CD1c-positive myeloid dendritic cell (primary cell): ENCODE measurements around the gene CBX4.
A peak's percentile ranks its signal among the peaks of the same experiment; 100 is the strongest.

ENCODE experiments used
- DNase-seq: peaks from one replicate; pipeline ENCODE4 v3.0.0-alpha.2; 2016; ENCODE audit errors: extremely low spot score

Gene CBX4

DNA sequence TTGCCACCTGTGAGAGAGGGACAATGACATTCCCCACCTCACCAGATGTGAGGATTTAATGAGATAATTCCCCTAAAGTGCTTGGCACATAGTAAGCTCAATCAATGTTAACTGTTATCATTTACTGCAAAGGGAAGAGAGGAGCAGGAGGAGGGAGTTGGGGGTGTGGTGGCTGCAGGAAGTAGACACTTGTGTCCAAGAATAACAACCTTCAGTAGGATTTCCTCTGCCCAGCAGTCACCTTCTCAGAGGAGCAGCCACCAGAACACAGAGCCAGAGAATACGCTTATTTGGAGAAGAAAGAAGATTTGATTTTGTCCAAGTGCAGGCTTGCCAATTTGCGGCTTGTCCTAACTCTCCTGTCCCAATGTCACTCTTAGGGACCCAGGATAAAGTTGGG, 10.2 kb downstream of the CBX4 start:
- no peak for DNase-seq

DNA sequence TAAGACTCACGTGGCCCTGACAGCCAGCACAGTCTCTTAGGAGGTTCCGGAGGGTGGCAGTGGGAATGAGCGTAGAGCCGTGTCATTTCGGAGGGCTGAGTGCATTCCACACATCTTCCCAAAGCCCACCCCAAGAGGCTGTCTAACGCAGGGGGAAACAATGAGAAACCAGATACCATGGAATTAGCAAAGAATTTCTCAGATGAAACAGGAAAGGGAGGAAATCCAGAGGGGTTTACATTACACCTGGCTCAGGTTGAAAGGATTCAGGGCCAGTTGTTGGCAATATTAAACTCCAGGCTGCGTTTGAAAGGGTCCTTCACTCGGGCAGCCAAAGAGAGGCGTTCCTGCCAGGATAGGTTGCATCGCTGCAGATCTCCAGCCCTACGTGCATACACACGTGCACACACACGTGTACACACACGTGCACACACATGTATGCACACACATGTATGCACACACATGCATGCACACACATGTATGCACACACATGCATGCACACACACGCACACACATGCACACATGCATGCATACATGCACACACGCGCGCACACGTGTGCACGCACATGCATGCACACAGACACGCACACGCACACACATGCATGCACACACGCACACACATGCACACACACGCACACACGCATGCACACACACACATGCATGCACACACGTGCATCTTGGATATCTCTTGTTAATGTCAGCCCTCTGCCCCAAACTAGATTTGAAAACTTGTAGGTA, 12.2 kb downstream of the CBX4 start:
- DNase-seq: no peak

DNA sequence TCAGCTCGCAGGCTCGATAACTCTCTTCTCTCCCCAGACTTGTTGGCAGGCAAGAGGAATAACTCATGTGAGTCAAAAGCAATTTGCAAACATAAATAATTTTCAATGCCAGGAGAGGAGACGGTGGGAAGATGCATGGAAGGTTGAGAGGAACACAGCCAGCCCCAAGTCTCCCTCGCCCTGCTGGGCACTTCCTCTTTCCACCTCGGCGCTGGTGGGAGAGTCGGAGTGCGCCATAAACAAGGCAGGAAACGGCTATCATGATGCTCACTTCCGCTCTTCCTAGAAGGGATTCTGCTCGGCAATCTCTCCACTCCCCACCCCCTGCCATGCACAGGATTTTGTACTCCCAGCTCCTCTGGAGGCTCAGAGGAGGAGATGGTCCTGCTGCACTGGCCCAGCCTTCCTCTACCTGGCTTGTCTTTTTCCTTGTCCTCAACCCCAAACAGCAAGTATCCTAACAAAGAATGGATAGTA, 13.0 kb downstream of the CBX4 start:
- DNase-seq: peak; percentile 77

DNA sequence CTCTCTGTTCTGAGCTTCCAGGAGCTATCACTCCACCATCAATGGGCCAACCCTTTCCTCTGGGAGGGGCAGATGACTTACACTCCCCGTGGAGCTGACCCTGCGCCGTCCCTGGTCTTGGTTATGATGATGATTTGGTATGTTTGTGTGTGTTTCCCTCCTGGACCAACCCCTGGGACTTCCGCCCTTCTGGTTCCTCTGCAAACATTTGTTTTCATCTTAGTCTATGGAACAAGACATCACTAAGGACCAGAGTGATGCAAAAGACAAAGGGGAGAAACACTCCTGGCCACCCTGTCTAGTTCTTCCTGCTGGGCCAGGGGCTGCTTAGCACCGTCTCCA, 13.7 kb downstream of the CBX4 start:
- DNase-seq: no peak

DNA sequence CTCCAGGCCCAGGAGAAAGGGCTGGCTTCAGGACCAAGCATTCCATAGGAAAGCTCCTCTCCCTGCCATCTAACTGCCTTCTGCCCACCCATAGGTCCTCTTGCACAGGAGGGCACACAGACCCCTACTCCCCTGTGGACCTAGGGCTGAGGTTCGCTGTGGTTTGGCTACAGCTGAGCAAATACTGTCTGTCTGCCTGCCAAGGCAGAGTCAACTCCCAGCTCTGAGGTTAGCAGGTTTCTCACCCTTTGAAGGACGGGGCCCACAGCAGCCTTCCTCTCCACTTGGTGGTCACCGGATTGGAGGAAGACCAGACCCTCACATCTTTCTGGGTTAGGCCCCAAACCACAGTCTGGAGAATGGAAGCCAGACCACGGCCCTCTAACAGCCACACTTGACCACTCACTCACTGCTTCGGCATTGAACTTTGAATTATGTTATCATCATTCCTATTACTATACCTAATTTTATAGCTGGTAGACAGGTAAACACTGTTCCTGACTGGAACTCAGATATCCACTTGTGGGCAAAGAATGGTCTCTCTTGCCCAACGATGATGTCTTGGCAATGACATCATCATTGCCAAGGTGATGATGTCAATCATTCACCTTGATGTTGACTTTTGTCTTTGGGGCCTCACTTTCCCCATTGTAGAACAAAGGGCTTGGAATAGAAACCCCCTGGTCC, 14.2 kb downstream of the CBX4 start:
- DNase-seq: no peak

DNA sequence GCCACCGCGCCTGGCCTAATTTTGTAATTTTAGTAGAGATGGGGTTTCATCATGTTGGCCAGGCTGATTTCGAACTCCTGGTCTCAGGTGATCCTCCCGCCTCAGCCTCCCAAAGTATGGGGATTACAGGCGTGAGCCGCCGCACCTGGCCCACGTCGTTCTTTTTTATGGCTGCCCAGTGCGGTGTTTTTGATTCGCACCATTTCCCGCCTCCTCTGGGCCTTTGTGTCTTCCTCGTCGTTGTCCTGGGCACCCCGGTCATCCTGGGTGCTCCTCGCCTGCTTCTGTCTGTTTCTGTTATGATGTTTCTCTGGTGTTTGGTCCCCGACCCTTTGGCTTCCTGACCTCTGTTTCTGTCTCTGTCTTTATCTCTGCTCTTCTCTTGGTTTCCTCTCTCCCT, 15.0 kb downstream of the CBX4 start:
- no peak for DNase-seq

DNA sequence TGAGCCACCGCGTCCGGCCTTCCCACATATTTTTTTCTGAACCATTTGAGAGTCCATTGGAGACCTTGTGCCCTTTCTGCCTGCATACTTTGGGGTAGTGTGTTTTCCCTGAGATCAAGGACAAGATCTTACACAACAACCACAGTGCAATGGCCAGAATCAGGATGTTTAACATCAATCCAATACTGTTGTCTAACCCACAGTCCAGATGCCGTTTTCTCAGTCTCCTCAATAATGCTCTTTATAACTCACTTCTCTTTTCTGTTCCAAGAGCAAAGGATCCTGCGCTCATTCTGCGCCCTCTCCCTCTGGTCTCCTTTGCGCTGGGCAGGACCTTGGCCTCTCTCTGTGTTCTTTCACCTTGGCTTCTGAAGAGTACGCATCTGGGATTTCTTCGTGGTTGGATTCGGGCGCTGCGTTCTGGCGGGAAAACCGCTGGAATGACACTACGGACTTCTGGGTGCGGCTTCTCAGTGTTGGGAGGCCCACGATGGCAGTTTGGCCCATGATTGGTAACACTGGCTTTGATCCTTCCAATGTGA, 16.6 kb downstream of the CBX4 start:
- no peak for DNase-seq

DNA sequence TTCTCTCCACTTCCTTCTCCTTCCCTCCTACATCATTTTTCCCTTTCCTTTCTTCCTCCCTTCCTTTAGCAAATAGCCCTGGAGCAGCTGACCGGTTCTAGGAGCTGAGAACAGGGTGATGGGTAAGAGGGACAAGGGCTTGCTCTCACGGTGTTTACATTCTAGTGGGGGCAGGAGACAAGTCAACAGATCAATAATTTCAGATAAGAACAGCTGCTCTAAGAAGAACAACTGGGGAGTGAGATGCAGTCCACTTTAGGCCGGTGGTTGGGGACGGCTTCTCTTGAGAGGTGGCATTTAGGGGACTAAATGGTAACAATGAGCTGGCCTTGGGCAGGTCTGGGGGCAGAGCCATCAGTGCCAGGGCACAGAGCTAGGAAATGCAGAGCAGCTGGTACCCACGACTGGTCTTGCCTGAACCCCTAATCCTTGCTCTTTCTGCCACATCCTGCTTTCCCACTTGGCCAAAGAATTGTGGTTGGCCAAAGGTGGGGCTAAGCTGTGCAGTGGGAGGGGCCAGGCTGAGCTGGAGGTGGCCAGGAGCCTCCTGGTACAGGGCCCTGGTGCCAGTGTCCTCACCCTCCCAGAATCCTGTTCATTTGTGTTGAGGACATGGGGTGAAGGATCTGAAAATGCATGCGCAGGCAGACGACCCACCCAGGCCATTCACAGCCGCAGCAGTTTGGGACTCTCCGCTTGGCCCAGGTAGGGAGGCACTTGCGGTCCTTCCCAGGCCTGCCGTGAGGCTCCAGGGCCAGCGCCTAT, 17.7 kb downstream of the CBX4 start:
- DNase-seq: no peak

DNA sequence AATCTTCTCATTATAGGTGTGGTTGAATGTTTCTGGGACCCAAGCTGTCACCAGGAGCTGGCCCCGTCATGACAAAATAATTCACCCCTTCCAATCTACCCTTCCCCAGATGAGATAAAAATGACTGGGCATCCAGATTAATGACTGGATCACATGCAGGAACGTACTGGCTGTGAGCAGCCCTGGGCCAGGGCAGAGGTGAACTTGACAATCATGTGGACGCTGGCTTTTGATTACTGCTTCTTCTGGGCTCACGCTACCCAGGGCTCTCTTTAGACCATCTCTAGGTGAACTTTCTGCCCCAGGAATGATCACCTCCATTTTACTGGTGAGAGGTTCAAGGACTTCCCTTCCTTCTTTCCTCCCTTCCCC, 18.3 kb downstream of the CBX4 start:
- no peak for DNase-seq

DNA sequence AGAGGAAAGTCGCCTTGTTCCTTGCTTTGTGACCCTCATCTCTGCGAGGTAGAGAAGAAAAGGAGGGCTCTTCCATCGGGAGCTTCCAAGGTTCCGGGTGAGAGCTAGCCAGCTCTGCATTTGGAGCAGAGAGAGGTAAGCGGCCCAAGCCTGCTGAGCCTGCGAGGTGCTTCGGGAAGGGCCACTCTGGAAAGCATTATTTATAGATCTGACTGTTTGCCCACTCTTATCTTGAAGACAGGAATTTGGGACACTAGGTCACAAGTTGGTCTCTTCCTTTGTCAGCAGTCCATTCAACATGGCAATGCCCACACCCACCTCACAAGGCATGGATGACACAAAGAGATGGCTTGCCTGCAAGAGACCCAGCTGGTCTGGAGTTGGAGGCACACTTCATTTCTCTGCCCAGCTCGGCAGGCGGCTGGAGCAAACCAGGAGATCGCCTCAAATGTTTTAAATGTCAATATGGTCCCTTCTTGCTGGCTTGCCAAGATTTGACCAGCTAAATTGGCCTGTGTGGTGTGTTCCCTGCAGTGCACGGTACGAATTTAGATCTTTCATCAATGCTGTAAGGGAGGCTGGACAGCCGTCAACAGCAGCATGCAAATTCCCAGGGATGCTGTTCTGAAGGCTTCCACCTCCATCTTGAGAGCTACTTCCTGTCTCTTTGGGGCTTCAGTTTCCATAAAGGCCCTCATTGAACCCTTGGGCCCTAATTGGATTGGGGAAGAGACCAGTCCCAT, 19.5 kb downstream of the CBX4 start:
- DNase-seq: no peak

DNA sequence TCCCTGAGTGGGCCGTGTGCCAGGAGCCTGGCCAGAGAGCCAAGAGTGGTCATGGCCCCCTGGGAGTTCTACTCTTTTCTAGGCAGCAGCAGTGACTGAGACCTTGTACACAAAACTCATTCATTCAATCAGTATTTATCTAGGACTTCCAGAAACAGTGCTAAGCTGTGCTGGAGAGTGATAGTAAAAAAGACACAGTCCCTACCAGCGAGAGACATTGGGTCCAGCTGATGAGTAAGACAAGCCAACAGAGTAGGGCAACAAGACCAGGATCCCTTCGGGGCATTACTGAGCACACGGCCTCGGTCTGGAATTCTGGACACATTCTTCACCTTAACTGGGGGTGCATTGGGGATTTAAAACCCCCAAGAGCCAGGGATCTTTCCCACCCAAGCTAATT, 20.2 kb downstream of the CBX4 start:
- DNase-seq: no peak

DNA sequence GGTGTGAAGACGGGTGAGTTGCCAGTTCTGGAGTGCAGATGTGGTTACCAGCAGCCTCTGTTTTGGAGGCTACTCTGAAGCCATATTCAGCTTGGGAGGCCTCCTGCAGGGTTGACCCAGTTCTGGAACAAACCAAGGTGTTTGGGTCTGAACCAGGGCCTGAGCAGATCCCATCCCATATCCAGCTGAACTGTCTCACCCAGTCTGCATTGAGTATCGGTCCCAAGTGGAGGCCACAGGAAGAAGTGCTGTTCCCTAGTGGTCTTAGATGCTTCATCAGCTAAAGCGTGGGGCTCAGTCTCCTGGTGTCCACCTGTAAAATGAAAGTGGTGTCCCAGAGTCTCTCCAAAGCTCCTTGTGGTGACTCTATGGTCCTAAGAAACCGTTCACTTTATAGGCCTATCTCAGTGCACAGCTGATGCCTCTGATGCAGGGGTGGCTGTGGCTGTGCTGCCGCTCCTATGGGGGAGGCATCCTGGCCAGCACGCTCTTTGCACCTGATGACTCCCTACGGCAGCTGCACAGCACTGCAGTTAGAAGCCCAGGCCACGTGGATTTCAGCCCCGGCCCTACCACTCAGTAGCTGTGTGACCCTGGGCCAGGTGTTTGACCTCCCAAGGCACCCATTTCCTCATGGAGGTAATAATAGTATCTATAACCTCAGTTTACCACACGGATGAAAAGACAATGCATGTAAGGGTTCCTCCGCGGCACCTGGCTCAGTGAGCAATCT, 21.0 kb downstream of the CBX4 start:
- no peak for DNase-seq

DNA sequence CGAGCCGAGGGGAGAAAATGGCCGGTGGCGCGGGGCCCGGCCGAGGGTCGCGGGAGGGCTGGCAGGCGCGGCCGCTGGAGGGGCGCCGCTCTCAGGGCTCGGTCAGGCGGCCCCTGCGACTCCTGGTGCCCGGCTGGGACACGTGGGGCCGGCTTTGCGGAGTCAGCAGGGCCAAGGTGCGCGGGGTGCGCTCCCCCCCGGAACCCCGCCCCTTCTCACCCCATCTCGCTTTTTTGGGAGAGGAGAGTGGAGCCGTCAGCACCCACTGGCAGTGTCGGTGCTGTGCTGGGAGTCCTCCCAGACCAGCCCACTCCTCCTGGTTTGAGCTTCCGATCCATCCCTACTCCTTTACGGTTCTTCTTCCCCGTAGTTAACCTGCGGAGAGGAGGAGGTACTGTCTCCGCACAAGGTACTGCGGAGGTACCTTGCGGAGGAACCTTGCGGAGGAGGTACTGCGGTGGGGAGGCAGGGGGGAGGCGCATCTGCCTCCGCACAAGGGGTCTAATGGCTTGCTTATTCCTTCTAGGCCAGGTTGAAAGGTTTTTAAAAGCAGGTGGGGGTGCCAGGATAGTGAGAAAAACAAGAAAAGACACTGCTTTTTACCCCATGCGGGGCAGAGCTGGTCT, 23.3 kb downstream of the CBX4 start:
- no peak for DNase-seq

DNA sequence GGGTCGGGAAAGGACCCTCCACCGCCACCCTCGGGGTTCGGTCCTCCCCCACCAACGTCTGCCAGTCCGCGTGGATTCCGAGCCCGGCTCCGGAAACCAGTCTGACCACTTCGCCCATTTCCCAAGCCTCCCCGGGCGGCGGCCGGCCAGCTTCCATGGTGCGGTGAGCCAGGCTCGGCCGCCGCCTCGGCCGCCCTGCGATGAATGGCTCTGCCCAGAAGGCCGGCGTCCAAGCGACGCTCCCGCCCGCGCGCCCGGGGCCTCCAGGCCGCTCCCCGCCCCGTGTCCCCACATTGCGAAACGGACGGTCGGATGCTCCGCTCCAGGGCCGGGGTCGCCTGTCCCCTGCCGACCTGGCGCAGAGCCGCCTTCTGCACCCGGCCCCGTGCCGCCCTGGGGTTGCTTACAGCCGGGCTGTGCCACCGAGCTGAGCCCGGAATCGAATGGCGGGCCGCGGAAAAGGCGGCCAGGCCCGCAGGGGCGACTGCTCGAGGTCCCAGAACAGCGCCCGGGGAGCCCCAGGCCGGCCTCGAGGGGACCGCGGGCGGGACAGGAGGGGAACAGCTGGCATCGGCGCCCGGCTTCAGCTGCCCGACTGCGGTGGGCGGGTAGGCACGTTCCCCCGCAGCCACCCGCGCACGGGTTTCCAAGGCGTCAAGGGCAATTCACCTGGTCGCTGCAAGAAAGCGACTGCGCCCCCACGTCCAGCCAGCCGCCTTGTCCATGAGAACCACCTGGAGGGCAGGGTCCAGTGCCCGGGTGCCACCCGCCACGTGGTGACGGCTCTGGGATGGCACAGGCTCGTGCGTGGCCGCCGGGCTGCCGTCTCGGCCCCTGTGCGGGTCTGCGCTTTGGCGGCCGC, 24.0 kb downstream of the CBX4 start:
- DNase-seq: peak; percentile 43

DNA sequence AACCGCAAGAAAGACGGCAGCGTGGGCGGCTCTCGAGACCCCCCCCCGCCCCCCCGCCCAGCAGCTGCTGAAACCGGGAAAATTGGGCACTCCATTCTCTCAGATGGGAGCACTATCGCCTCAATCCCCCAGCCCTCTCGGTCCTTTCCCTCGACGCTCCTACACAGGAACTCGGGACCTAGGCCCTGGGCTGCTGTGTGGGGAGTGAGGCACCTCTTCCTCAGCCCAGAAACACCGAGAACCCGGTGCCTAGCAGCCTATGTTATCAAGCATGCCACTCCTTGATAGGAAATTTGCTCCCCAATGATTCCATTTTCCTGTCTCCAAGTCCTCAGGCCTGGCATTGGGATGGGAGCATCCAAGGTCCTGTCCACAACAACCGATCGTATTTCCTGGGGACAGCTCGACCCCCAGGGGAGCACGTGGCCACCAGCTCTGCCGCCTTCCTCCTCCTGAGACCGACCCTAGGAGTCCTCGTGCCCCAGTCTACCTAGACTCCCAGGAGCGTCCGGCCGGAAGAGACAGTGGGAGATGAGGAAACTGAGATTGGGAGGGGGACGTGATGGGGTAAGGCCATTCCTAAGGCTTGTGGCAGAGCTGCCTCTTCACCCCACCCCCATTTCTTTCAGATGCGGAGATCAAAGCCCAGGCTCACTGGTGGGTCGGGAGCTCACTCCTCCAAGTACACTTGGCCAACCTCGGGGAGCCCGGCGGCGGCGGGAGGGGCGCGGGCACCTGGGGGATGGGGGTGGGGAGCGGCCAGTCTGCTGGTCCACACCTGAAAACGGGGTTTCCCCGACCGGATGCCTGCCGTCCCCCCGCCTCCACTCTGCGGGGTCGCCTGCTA, 24.9 kb downstream of the CBX4 start:
- DNase-seq: no peak

DNA sequence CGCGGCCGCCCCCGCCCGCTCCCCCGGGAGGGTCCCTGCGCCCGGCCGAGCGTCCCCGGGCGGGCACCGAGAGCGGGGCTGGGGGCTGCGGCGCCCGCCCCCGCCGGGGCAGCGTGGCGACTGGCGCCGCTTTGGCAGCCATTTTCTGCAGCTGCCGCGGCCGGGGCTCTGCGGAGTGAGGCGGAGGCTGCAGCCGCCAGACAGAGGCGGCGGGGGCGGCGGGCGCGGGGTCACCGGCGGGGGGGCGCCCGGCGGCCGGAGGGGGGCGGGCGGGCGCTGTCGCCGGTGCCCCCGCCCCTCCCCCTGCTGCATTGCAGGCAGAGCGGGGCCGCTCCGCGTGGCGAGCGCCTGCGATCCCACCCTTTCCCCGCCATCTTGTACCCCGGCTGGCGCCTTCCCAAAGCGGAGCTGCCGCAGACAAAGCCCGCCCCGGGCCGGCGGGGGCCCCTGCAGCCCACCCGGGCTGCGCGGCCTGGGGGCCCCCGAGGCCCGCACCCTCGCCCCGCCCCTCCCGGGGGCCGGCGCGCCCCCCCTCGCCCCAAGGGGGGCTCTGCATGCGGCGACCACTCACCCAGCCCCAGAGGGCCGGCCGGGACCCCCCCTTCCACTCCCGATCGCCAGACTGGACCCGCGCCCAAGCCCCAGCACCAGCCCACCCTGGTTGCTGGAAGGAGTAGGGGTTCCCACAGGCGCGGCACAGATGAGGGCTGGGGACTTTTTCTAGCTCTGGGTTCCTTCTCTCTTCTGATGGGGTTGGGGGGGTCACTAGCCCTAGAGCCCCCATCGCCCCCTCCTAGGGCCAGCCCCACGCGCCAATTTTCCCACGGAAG, 25.7 kb downstream of the CBX4 start:
- no peak for DNase-seq

DNA sequence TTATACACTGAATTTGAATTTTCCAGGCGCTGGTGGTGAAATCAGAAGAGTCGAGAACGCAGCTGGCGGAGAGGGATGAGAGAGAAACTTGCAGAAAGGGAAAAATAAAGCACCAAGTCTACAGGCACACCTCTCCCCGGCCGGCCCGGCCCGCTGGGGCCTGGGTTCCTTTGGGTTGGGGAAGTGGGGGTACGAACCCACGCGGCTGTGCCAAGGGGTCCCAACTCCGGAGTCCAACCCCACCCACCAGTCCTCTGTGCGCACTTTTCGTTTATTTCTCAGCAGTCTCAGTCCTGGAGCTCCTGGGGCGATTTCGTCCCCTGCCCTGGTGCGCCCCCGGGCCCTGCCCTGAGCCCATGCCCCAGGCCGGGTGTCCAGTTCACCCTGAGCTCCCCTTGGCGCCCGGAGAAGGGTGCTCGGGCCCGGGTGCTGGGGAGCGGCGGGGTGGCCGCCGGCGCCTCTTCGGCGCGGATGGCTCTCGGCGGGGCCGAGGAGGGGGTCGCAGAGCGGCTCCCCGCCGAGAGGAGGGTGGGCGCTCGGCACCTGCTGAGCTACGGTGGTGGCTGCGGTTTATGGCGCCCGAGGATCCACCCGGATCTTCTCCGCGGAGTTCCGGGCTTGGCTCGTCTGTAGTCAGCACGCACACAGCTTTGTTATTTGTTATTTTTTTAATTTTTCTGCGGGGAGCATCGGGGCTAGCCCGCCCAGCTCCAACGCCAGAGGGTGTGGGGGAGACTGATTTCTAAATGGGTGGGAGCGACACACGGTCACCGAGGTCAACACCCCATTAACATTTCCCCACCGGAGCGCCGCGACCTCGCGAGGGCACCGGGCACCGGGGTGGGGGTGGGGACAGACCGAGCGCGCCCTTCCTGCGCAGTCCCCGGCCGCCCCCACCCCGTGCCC, 26.6 kb downstream of the CBX4 start:
- DNase-seq: no peak
